Measurements from ENCODE around the gene RELB. TPM values are rescaled to one million over a fixed set of nuclear protein-coding genes. Genes with fewer than 3 reads are reported as not detected.

RELB gene
- total RNA-seq, 2 experiments from 2014 or later = 91.6 to 92.5 TPM

DNA sequence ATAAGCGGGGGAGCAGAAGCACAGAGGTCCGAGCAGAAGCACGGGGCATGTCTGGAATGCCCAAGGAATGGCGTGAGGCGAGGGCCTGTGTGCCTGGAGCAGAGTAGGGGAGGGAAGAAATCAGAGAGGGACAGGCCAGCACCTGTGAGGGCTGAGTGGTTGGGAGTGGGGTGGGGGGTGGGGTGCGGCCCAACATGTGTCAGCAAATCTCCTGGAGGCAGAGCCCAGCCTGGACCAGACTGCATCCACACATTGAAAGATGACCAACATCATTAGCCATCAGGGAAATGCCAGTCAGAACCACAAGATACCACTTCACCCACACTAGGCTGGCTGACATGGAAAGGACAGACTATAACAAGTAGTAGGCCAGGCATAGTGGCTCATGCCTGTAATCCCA is 48.8 kb downstream of the RELB start:
- Histone ChIP-seq H3K27ac (ENCODE audit: low read depth in 1 of 2, low read length in 2 of 2) (no peak overlapping the region), H3K4me3 (ENCODE audit: low read length) (no peak overlapping the region), H3K36me3 (ENCODE audit: insufficient read depth, low read length) (peaks cover 50% of the 10 kb centered on the region), H3K27me3 (ENCODE audit: control insufficient read depth in 1 of 2, insufficient read depth in 2 of 2, low read length in 2 of 2) (no peaks in the 10 kb centered on the region), H3K4me1 (ENCODE audit: insufficient read depth, low read length) (peaks cover 20% of the 10 kb centered on the region), H3K9me3 (ENCODE audit: control insufficient read depth in 1 of 2, insufficient read depth in 1 of 2, low read length in 2 of 2) (no peaks in the 10 kb centered on the region)
- POLR2A ChIA-PET = no interaction called here
- H3K9me3 Mint-ChIP-seq = no peaks in the 10 kb centered on the region
- intact Hi-C loops (cut with DNase I, micrococcal nuclease) = no loop called here
- H3K4me1 Mint-ChIP-seq (ENCODE audit: low read depth) = peaks cover 35% of the 10 kb centered on the region
- no peak for DNase-seq
- no peak overlapping the region for H3K4me3 Mint-ChIP-seq
- H3K27me3 Mint-ChIP-seq = no peaks in the 10 kb centered on the region
- ATAC-seq (ENCODE audit: poor library complexity) = no peak
- peak overlapping the region; percentile 22 for H3K27ac Mint-ChIP-seq
- CTCF ChIA-PET = interaction anchor here (3.0 kb wide), 1 partner anchor 9 kb away, joined by 12 read pairs; no protein-coding TSS in a partner anchor
- no peak for TF ChIP-seq CTCF (IDR thresholded peaks at IDR 0.05)
- peaks cover 79% of the 10 kb centered on the region for H3K36me3 Mint-ChIP-seq (ENCODE audit: low read depth)

DNA sequence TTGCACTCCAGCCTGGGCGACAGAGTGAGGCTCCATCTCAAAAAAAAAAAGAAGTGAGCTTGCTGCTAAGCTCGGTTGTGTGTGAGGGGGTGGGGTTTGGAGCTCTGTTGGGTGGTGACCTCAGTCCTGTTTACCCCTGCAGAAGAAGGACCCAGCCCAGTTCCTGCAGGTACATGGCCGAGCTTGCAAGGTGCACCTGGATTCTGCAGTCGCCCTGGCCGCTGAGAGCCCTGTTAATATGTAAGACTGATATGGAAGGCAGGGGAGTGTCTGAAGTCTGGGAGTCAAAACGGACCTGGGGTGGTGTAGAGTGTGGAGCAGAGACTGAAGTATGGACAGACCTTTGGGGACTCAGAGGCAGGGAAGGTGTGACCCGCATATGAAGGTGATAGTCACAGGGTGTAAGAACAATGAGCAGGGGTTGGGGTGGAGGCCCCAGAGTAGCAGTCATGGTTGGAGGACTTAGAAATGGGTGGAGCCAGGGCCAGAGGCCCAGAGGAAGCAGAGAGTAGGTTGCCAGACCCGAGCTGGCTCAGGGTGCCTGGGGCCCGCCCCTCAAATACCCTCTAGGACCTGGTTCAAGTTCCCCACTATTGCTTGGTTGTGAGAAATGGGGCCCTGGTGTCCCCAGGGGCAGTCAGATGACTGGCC is 50.8 kb downstream of the RELB start:
- intact Hi-C loops (cut with DNase I, micrococcal nuclease) = no loop called here

DNA sequence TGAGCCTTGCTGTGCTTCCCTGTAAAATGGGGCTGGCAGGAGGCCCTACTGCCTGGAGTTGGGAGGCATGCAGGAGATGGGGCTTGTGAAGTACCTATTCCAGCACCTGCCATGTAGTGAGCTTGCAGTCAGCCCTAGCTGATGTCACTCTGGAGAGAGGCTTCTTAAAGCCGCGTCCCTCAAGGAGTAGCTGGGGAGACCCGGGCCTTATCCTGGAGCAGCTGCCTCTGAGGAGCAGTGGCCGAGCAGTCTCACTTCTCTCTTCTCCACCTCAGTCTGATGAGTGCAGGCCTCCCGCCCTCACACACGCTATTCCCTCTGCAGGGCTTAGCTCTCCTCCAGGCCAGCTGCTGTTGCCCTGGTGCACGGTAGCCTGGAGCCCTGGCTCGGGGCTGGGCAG is 55.6 kb downstream of the RELB start:
- no peaks in the 10 kb centered on the region for H3K27me3 ChIP-seq (ENCODE audit: control insufficient read depth in 1 of 2, insufficient read depth in 2 of 2, low read length in 2 of 2)
- Mint-ChIP-seq H3K36me3 (ENCODE audit: low read depth) (peaks cover 97% of the 10 kb centered on the region), H3K4me3 (no peak overlapping the region), H3K9me3 (no peaks in the 10 kb centered on the region), H3K27ac (no peak overlapping the region), H3K4me1 (ENCODE audit: low read depth) (peaks cover 4% of the 10 kb centered on the region), H3K27me3 (no peaks in the 10 kb centered on the region)
- ATAC-seq (ENCODE audit: poor library complexity) (no peak), DNase-seq (no peak)
- intact Hi-C loops (cut with DNase I, micrococcal nuclease) = no loop called here
- TF ChIP-seq CTCF (IDR thresholded peaks at IDR 0.05) = no peak
- no peak overlapping the region for H3K4me3 ChIP-seq (ENCODE audit: low read length)
- no peaks in the 10 kb centered on the region for H3K9me3 ChIP-seq (ENCODE audit: control insufficient read depth in 1 of 2, insufficient read depth in 1 of 2, low read length in 2 of 2)
- no peak overlapping the region for H3K27ac ChIP-seq (ENCODE audit: low read depth in 1 of 2, low read length in 2 of 2)
- POLR2A ChIA-PET = no interaction called here
- CTCF ChIA-PET = interaction anchor here (1.3 kb wide), 1 partner anchor 68 kb away, joined by 4 read pairs; no protein-coding TSS in a partner anchor
- H3K4me1 ChIP-seq (ENCODE audit: insufficient read depth, low read length) = peaks cover 3% of the 10 kb centered on the region
- H3K36me3 ChIP-seq (ENCODE audit: insufficient read depth, low read length) = peaks cover 91% of the 10 kb centered on the region

More for the DNA sequence above, 50.8 kb downstream of the RELB start:
- peaks cover 5% of the 10 kb centered on the region for H3K4me1 ChIP-seq (ENCODE audit: insufficient read depth, low read length)
- H3K27ac Mint-ChIP-seq = no peak overlapping the region
- peaks cover 51% of the 10 kb centered on the region for H3K36me3 ChIP-seq (ENCODE audit: insufficient read depth, low read length)
- H3K27me3 ChIP-seq (ENCODE audit: control insufficient read depth in 1 of 2, insufficient read depth in 2 of 2, low read length in 2 of 2) = no peaks in the 10 kb centered on the region
- H3K4me1 Mint-ChIP-seq (ENCODE audit: low read depth) = peaks cover 17% of the 10 kb centered on the region
- CTCF ChIA-PET = no interaction called here
- no peak overlapping the region for H3K4me3 Mint-ChIP-seq
- H3K9me3 Mint-ChIP-seq = no peaks in the 10 kb centered on the region
- H3K9me3 ChIP-seq (ENCODE audit: control insufficient read depth in 1 of 2, insufficient read depth in 1 of 2, low read length in 2 of 2) = no peaks in the 10 kb centered on the region
- H3K36me3 Mint-ChIP-seq (ENCODE audit: low read depth) = peaks cover 79% of the 10 kb centered on the region
- H3K27ac ChIP-seq (ENCODE audit: low read depth in 1 of 2, low read length in 2 of 2) = no peak overlapping the region
- ATAC-seq (ENCODE audit: poor library complexity) = no peak
- H3K4me3 ChIP-seq (ENCODE audit: low read length) = no peak overlapping the region
- H3K27me3 Mint-ChIP-seq = no peaks in the 10 kb centered on the region
- no peak for TF ChIP-seq CTCF (IDR thresholded peaks at IDR 0.05)
- no peak for DNase-seq
- POLR2A ChIA-PET = interaction anchor here (1.4 kb wide), 1 partner anchor 13 kb away, joined by 6 read pairs; the partner anchor contains the start of gene CLASRP
